B cell (primary cell): ENCODE data around the gene MFSD6L. TPM values are rescaled to one million over a fixed set of nuclear protein-coding genes. Genes with fewer than 3 reads are reported as not detected.

Experiments used
- ATAC-seq: fragments of 200-7000 bp; cut with Tn5 transposase; one replicate; pipeline ENCODE4 v1.10.0; 2021; ENCODE audit warnings: low read depth, mild to moderate bottlenecking, moderate number of reproducible peaks, moderate library complexity
- CTCF ChIA-PET: fragments of 350-600 bp; sonication (Branson Sonifier 250); formaldehyde crosslinking; loops from one replicate; lab custom pipeline; 2021; ENCODE audit warnings: antibody characterized with exemption, inconsistent platforms; lab: Charles Lee
- POLR2A ChIA-PET: fragments of 350-600 bp; sonication (Branson Sonifier 250); formaldehyde crosslinking; loops from one replicate; lab custom pipeline; 2021; ENCODE audit warnings: antibody characterized with exemption; lab: Charles Lee
- DNase-seq: peaks from one replicate; pipeline ENCODE4 v3.0.0; 2013
- H2AFZ ChIP-seq: 2 replicates; pipeline ENCODE4 v1.6.1; 2012; ENCODE audit warnings: mild to moderate bottlenecking, low read depth, low read length; ENCODE audit not compliant: insufficient read depth, poor library complexity, severe bottlenecking
- H3K27ac ChIP-seq, 2 donors: 1 replicate in 1 of 2; 2 replicates in 1 of 2; pipeline ENCODE4 v1.5.1; 2012 to 2013; ENCODE audit warnings: low read length in 2 of 2, mild to moderate bottlenecking in 2 of 2, moderate library complexity in 1 of 2
- H3K27me3 ChIP-seq, 4 experiments: fragments of 200-600 bp in 1 of 4; sonication (generic) in 1 of 4; replicated peaks in 1 of 4; 1 replicate in 2 of 4; 2 replicates in 2 of 4; pipeline versions ENCODE4 v1.6.1 to v1.7.0; 2013 to 2016; ENCODE audit warnings: low read length in 3 of 4, mild to moderate bottlenecking in 2 of 4, mixed read lengths in 1 of 4, moderate library complexity in 1 of 4; ENCODE audit not compliant: insufficient read depth in 4 of 4, control insufficient read depth in 3 of 4; ENCODE audit errors: control extremely low read depth in 1 of 4
- H3K36me3 ChIP-seq, 2 experiments: replicated peaks in 1 of 2; 1 replicate in 1 of 2; 2 replicates in 1 of 2; pipeline versions ENCODE4 v1.6.1 to v1.7.1; 2013; ENCODE audit warnings: low read length in 1 of 2; ENCODE audit not compliant: insufficient read depth in 2 of 2, control insufficient read depth in 1 of 2; ENCODE audit errors: control extremely low read depth in 1 of 2, extremely low read depth in 1 of 2
- H3K4me1 ChIP-seq, 2 donors: fragments of 200-600 bp in 1 of 2; sonication (generic) in 1 of 2; 1 replicate in 1 of 2; 2 replicates in 1 of 2; pipeline versions ENCODE4 v1.5.1 to v1.6.1; 2013 to 2017; ENCODE audit warnings: low read length in 2 of 2; ENCODE audit not compliant: control insufficient read depth in 2 of 2, insufficient read depth in 2 of 2
- H3K4me2 ChIP-seq: replicated peaks from 2 replicates; pipeline ENCODE3; 2012; ENCODE audit warnings: mild to moderate bottlenecking, low read depth, low read length; ENCODE audit not compliant: poor library complexity, severe bottlenecking
- H3K4me3 ChIP-seq, 5 experiments: fragments of 200-600 bp in 1 of 5; sonication (generic) in 1 of 5; 1 replicate in 3 of 5; 2 replicates in 2 of 5; pipeline versions ENCODE4 v1.5.1 to v1.7.0; 2011 to 2016; ENCODE audit warnings: low read length in 4 of 5, mild to moderate bottlenecking in 4 of 5, low read depth in 2 of 5, control low read depth in 1 of 5, moderate library complexity in 1 of 5; ENCODE audit not compliant: insufficient read depth in 1 of 5; ENCODE audit errors: control extremely low read depth in 1 of 5, extremely low read depth in 1 of 5
- H3K79me2 ChIP-seq: fragments of 200-600 bp; sonication (generic); one replicate; pipeline ENCODE4 v1.6.0; 2016; ENCODE audit warnings: low read length; ENCODE audit not compliant: control insufficient read depth, insufficient read depth
- H3K9ac ChIP-seq: fragments of 200-600 bp; sonication (generic); 2 replicates; pipeline ENCODE4 v1.6.1; 2017; ENCODE audit warnings: mild to moderate bottlenecking, low read length, moderate library complexity
- H3K9me3 ChIP-seq, 3 donors: one replicate each; pipeline versions ENCODE4 v1.6.1 to v1.7.1; 2013; ENCODE audit warnings: low read length in 2 of 3; ENCODE audit not compliant: control insufficient read depth in 2 of 3, insufficient read depth in 1 of 3; ENCODE audit errors: control extremely low read depth in 1 of 3
- H4K20me1 ChIP-seq: 2 replicates; pipeline ENCODE4 v1.6.0; 2012; ENCODE audit warnings: mild to moderate bottlenecking, low read length; ENCODE audit not compliant: insufficient read depth, control insufficient read depth, poor library complexity, severe bottlenecking
- H3K27ac Mint-ChIP-seq: one replicate; pipeline ENCODE4 v1.8.0; 2021; ENCODE audit warnings: mixed read lengths
- H3K27me3 Mint-ChIP-seq: one replicate; pipeline ENCODE4 v1.8.0; 2021; ENCODE audit warnings: mixed read lengths
- H3K4me1 Mint-ChIP-seq: one replicate; pipeline ENCODE4 v1.8.0; 2021; ENCODE audit warnings: mixed read lengths
- H3K4me3 Mint-ChIP-seq: one replicate; pipeline ENCODE4 v1.8.0; 2021; ENCODE audit warnings: mixed read lengths
- H3K9me3 Mint-ChIP-seq: one replicate; pipeline ENCODE4 v1.8.0; 2022; ENCODE audit warnings: mixed read lengths; ENCODE audit not compliant: insufficient read depth
- CTCF ChIP-seq: fragments of 200-600 bp; IDR thresholded peaks from one replicate; pipeline ENCODE4 v1.8.0; 2022; ENCODE audit warnings: antibody characterized with exemption, mild to moderate bottlenecking
- EZH2 ChIP-seq: IDR thresholded peaks from 2 replicates; pipeline ENCODE4 v1.6.1; 2012; ENCODE audit warnings: borderline replicate concordance, low read depth, mild to moderate bottlenecking, moderate library complexity, low read length; ENCODE audit not compliant: insufficient read depth, poor library complexity, severe bottlenecking
- WGBS: methylation state at CpG from one replicate; pipeline ENCODE4 v1.1.5; 2013; ENCODE audit warnings: missing lambda C conversion rate; ENCODE audit not compliant: insufficient coverage; 5-methylcytosine and 5-hydroxymethylcytosine counted together
- intact Hi-C: fragments of 100-400 bp; cut with micrococcal nuclease; formaldehyde crosslinking; loops from one replicate; pipeline ENCODE4 v1.10.0; 2022
- polyA plus RNA-seq: library from polyadenylated mRNA; depleted of rRNA; stranded (reverse); fragments of >200 nt; gene quantifications from 2 replicates; pipeline ENCODE4 v1.2.3, GENCODE V29; 2012
- total RNA-seq, 2 donors: library from RNA; stranded (reverse); fragments of 120-200 nt in 1 of 2; gene quantifications; 1 replicate in 1 of 2; 2 replicates in 1 of 2; pipeline versions ENCODE4 v1.2.3 to v1.2.4, GENCODE V29; 2013 to 2022

MFSD6L gene
- total and polyA plus RNA-seq, 2 donors (not counting 1 experiment from before 2014, with no cell fraction given): 0.24 to 0.37 TPM

- Mint-ChIP-seq H3K27me3 (peaks cover 36% of the 10 kb centered on the region), H3K4me1 (no peaks in the 10 kb centered on the region), H3K27ac (no peak overlapping the region), H3K9me3 (no peaks in the 10 kb centered on the region), H3K4me3 (no peak overlapping the region)
- H3K36me3 ChIP-seq: no peaks in the 10 kb centered on the region
- intact Hi-C loops: loop anchor here (1.0 kb wide), 1 partner anchor 140 kb away; no protein-coding TSS in a partner anchor
- ATAC-seq (no peak), DNase-seq (no peak)
- TF ChIP-seq CTCF: no peak
- no peak for TF ChIP-seq EZH2
- H3K4me2 ChIP-seq: no peak overlapping the region
- WGBS: 96% methylated on average over 5 of the region's 8 CpGs
- no peak overlapping the region for H3K27ac ChIP-seq
- no peak overlapping the region for H3K4me3 ChIP-seq
- POLR2A ChIA-PET: no interaction called here
- H3K79me2 ChIP-seq: no peaks in the 10 kb centered on the region
- no peaks in the 10 kb centered on the region for H3K9me3 ChIP-seq
- H3K4me1 ChIP-seq: no peaks in the 10 kb centered on the region
- CTCF ChIA-PET: interaction anchor here (0.6 to 3.3 kb wide), 4 partner anchors 22 to 243 kb away, joined by 3 to 20 read pairs (median 7); no protein-coding TSS in a partner anchor
- H3K9ac ChIP-seq: no peak overlapping the region
- no peaks in the 10 kb centered on the region for H4K20me1 ChIP-seq
- H3K27me3 ChIP-seq: peaks cover 0 to 13% (median 0%) of the 10 kb centered on the region in 4 experiments
- no peak overlapping the region for H2AFZ ChIP-seq
These were observed 44.3 kb downstream of the MFSD6L start for GRCh38 chr17:8754890-8755289.

- Histone ChIP-seq H3K9me3 (no peaks in the 10 kb centered on the region), H3K79me2 (no peaks in the 10 kb centered on the region), H4K20me1 (no peaks in the 10 kb centered on the region), H3K36me3 (no peaks in the 10 kb centered on the region), H3K27ac (no peak overlapping the region), H2AFZ (no peak overlapping the region), H3K4me2 (no peak overlapping the region), H3K27me3 (peaks cover 0 to 7% (median 0%) of the 10 kb centered on the region in 4 experiments), H3K4me1 (no peaks in the 10 kb centered on the region), H3K9ac (no peak overlapping the region), H3K4me3 (no peak overlapping the region)
- POLR2A ChIA-PET: no interaction called here
- CTCF ChIA-PET: interaction anchor here (0.6 to 3.3 kb wide), 6 partner anchors 22 to 244 kb away, joined by 3 to 20 read pairs (median 4); no protein-coding TSS in a partner anchor
- no peak overlapping the region for H3K4me3 Mint-ChIP-seq
- no peaks in the 10 kb centered on the region for H3K4me1 Mint-ChIP-seq
- no CpG with 5 or more reads among the region's 1 CpG for WGBS
- H3K27me3 Mint-ChIP-seq: peaks cover 39% of the 10 kb centered on the region
- DNase-seq: peak; percentile 37
- no peak overlapping the region for H3K27ac Mint-ChIP-seq
- H3K9me3 Mint-ChIP-seq: no peaks in the 10 kb centered on the region
- TF ChIP-seq EZH2 (no peak), CTCF (peak; percentile 37)
- ATAC-seq: no peak
- intact Hi-C loops: loop anchor here (1.0 kb wide), 2 partner anchors 141 to 244 kb away; no protein-coding TSS in a partner anchor
These were observed 45.2 kb downstream of the MFSD6L start for GRCh38 chr17:8753976-8754440.
